ENCODE data around the gene PPP1R7.

Gene PPP1R7

GRCh38 chr2:241138471-241138870, 11.8 kb upstream of the PPP1R7 start:
- in situ Hi-C loops (cut with MboI; ENCODE audit: low sequenced_read_pairs), result no loop called here

GRCh38 chr2:241139531-241140444, 10.5 kb upstream of the PPP1R7 start:
- in situ Hi-C loops (cut with MboI; ENCODE audit: low sequenced_read_pairs), result no loop called here

- in situ Hi-C loops (cut with MboI; ENCODE audit: low sequenced_read_pairs), result no loop called here
These were observed 9.8 kb upstream of the PPP1R7 start for GRCh38 chr2:241140445-241140840.

- in situ Hi-C loops (cut with MboI; ENCODE audit: low sequenced_read_pairs), result no loop called here
These were observed 9.0 kb upstream of the PPP1R7 start for GRCh38 chr2:241141214-241141770.

DNA sequence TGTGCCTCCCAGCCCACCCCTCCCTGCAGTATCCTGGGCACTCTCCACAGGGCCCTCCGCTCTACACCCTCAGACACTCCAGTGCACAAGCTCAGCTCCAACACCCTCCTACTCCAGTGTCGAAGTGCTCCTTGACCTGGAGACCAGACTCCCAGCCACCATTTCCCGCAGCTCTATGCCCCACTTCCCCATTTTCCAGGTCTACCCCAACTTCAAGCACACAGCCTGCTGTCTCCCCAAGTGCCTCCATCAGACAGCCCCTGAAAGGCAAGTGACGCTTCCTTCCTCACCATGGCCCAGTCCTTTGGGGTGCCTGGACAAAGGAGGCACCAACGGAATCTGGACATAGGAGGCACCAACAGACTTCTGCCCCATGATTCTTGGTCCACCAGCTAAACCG, 8.2 kb upstream of the PPP1R7 start:
- in situ Hi-C loops (cut with MboI; ENCODE audit: low sequenced_read_pairs), result no loop called here

- in situ Hi-C loops (cut with MboI; ENCODE audit: low sequenced_read_pairs), result no loop called here
These were observed 7.7 kb upstream of the PPP1R7 start for GRCh38 chr2:241142593-241142992.

GRCh38 chr2:241146286-241146685, 4.0 kb upstream of the PPP1R7 start:
- in situ Hi-C loops (cut with MboI; ENCODE audit: low sequenced_read_pairs), result no loop called here

- in situ Hi-C loops (cut with MboI; ENCODE audit: low sequenced_read_pairs), result no loop called here
These were observed 2.9 kb upstream of the PPP1R7 start for GRCh38 chr2:241147336-241147735.

GRCh38 chr2:241148239-241148638, 2.0 kb upstream of the PPP1R7 start:
- in situ Hi-C loops (cut with MboI; ENCODE audit: low sequenced_read_pairs), result no loop called here

- in situ Hi-C loops (cut with MboI; ENCODE audit: low sequenced_read_pairs), result no loop called here
These were observed 1.2 kb upstream of the PPP1R7 start, which contains the start of gene PASK for GRCh38 chr2:241148891-241149674. PASK (minus strand) TSS chr2:241149472; CDS start chr2:241143032, 6,440 bp downstream.

- in situ Hi-C loops (cut with MboI; ENCODE audit: low sequenced_read_pairs), result no loop called here
These were observed 667 bp upstream of the PPP1R7 start for GRCh38 chr2:241149675-241149924.

DNA sequence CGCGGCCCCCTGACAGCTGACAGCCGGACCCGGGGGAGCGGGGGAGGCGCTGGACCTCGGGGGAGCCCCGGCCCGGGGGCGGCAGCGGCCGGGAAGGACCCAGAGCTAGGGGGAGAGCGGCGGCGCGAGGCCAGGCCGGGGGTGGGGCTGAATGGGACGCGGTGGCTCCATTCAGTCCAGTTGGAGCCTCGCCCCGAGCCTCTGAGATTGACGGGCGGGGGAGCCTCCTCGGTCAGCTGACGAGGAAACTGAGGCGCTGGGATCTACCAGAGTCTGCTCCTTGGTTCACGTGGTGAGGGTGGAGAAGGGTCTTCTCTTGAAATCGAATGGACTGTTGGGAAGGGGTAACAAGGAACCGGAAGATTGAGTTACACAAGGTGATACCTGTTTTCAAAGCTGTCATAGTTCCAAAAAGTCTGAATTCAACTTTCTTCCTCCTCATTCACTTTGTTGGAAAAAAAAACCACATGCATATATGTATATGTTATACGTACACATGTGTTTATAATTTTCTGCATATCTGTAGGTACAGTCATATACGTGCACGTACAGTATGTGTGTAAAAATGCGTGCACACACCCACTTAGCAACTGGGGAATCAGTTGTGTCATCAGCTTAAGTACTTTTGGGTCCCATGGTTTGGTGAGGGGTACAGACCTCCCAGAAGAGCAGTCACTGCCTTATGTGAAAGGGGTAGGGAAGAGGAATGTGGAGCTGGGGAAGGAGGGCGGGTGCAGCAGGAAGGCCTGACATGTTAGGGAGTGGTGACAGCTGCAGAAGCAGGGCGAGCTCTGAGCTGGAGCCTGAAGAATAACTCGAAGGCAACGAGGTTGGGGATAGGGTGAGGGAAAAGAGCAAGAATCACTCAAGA, 628 bp downstream of the PPP1R7 start:
- in situ Hi-C loops (cut with MboI; ENCODE audit: low sequenced_read_pairs), result no loop called here

DNA sequence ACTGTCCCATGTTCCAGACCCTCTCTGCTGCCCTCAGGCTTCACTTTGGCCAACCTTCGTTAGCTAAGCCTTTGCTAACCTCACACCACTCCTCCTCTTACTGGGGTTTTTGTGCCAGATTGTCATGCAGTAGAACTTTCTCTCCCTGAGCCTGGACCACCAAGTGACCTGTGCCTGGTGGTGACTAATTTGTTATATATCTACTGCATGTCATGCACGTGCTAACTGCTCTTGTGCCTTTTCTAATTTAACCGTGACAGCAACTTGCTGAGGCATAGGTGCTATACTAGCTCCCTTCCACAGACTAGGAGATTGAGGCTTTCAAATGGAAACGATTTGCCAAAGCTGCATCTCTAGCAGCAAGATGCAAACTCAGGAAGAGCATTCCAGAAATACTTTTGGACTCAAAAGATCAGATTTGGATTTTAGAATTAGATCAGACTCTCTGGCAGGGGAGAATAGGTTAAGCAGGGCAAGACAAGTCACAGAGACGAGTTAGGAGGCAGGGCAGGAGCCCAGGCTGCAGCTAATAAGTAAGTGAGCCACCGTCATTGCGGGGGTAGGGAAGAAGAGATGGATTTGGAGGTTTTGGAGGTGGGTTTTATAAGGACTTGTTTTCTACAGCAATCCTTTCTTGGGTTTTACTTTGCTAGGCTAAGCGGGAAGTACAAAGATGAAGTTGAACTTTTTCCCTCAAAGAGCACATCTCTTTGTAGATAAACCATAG, 1.8 kb downstream of the PPP1R7 start:
- in situ Hi-C loops (cut with MboI; ENCODE audit: low sequenced_read_pairs), result no loop called here

DNA sequence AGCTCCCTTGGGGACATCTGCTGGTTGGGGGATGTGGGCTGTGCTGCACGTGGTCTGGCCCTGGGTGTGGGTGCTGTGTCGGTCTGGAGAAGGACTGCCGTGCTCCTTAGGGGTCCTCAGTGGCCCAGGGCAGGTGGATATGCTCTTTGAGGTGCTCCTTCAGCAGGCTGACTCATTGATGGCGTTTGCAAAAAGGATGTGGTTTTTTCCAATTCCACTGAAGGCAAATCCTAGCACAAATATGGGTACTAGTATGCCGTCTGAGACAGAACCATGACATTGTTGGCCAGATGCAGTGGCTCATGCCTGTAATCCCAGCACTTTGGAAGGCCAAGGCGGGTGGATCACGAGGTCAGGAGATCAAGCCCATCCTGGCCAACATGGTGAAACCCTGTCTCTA, 3.3 kb downstream of the PPP1R7 start:
- in situ Hi-C loops (cut with MboI; ENCODE audit: low sequenced_read_pairs), result no loop called here

- in situ Hi-C loops (cut with MboI; ENCODE audit: low sequenced_read_pairs), result no loop called here
These were observed 4.6 kb downstream of the PPP1R7 start for GRCh38 chr2:241154915-241155314.

DNA sequence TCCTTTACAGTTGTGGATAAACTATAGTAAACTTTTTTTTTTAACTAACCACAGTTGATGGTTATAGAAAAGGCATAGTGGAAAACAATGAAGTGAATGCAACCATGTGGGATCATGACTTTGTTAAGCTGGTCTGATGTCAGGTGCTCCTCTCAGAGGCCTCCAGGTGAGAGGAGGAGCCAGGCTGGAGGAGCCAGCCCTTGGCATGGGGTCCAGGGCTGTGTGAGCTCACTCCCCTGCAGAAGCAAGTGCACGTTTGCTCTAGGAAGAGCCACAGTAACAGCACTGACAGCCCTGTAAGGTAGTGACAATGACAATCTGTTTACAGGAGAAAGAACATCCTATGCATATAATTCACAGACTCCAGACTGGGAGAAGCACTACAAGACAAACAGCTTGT, 5.7 kb downstream of the PPP1R7 start:
- in situ Hi-C loops (cut with MboI; ENCODE audit: low sequenced_read_pairs), result no loop called here

DNA sequence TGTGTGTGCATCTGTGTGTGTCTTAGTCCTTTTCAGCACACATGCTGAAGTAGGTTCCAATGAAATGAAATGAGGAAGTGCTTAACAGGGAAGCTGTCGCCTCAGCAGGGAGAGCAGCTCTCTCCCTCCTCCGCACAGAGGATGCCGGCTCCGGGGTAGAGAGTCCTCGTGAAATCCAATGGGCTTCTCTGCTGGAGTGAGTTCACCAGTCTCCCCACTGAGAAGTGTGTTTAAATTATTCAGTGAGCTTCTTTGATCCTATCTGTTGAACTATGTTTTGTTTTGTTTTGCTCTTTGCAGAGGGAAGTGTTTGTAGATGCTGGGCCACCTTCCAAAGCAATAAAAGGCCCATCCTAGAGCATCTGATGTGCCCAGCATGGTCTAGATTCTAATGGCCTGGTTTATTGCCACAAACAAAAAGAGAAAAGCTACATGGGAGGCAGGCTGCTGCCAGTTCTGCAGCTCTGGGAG, 6.7 kb downstream of the PPP1R7 start:
- in situ Hi-C loops (cut with MboI; ENCODE audit: low sequenced_read_pairs), result no loop called here

GRCh38 chr2:241157841-241158545, 7.7 kb downstream of the PPP1R7 start:
- in situ Hi-C loops (cut with MboI; ENCODE audit: low sequenced_read_pairs), result no loop called here

DNA sequence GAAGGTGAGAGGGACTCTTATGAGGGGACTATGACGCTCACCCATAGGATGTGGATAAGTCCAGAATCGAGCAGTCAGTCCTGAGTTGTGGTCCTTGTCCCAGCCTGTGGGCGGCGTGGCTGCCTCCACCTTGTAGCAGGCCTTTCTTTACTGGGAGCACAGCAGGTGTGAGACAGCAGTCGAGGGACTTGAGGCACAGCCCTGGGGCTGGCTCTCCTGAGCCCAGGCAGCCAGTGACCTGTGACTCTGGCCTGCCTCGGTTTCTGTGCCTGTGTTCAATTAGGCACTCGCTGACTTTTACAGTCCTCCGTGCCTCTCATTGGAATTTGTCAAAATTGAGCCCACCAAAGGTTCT, 8.3 kb downstream of the PPP1R7 start:
- in situ Hi-C loops (cut with MboI; ENCODE audit: low sequenced_read_pairs), result no loop called here

DNA sequence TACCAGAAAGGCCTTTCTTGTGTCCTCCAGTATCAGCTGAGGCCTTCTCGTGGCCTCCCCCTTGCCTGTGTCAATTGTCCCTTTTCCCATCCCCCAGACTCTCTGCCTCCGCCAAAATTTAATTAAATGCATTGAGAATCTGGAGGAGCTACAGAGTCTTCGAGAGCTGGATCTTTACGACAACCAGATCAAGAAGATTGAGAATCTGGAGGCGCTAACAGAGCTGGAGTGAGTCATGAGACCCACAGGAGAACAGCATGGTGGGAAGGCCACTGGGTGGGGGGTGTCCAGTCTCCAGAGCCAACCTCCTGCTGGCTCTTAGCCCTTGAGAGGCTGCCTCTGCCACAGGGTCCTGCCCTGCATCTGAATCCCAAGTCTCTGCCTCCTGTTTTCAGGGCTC, 8.8 kb downstream of the PPP1R7 start:
- in situ Hi-C loops (cut with MboI; ENCODE audit: low sequenced_read_pairs), result no loop called here
